Lower lobe of right lung (tissue), 2 donors: ENCODE results near the gene MESP1. TPM values are rescaled to one million over a fixed set of nuclear protein-coding genes. Genes with fewer than 3 reads are reported as not detected.
"Not testable (repeated sequence)": the region's sequence is repeated elsewhere in the genome, so short reads cannot be mapped to it uniquely, and the experiment has no call there.

ENCODE experiments used
- ATAC-seq, 2 donors: fragments of 200-7000 bp; cut with Tn5 transposase; one replicate each; pipeline ENCODE4 v1.9.1; 2020 to 2022; ENCODE audit warnings: mild to moderate bottlenecking in 2 of 2, moderate library complexity in 2 of 2
- DNase-seq: peaks from one replicate; pipeline ENCODE4 v3.0.0-alpha.2; 2020
- H3K27ac ChIP-seq: fragments of 200-600 bp; one replicate; pipeline ENCODE4 v1.8.0; 2022
- H3K27me3 ChIP-seq: fragments of 200-600 bp; one replicate; pipeline ENCODE4 v1.8.0; 2022; ENCODE audit warnings: low read depth
- H3K36me3 ChIP-seq: fragments of 200-600 bp; one replicate; pipeline ENCODE4 v1.8.0; 2022; ENCODE audit warnings: mild to moderate bottlenecking
- H3K4me1 ChIP-seq: fragments of 200-600 bp; one replicate; pipeline ENCODE4 v1.8.0; 2022
- H3K4me3 ChIP-seq: fragments of 200-600 bp; one replicate; pipeline ENCODE4 v1.8.0; 2022; ENCODE audit warnings: mild to moderate bottlenecking
- H3K9me3 ChIP-seq: fragments of 200-600 bp; one replicate; pipeline ENCODE4 v1.8.0; 2022
- intact Hi-C: fragments of 100-400 bp; cut with DNase I; formaldehyde crosslinking; loops from one replicate; pipeline ENCODE4 v1.11.0; 2022
- total RNA-seq: library from RNA; stranded (reverse); fragmentation: NEBNext Ultra II Directional; extraction: Animal tissue kit (Norgen Biotek cat#: 25700); gene quantifications from one replicate; pipeline ENCODE4 v1.2.1, GENCODE V29; 2021
- TF ChIP-seq, protein P1 (sequence below): fragments of 200-600 bp; IDR thresholded peaks from one replicate; pipeline ENCODE4 v1.8.0; 2022; ENCODE audit warnings: antibody characterized with exemption, mild to moderate bottlenecking
- donor health status: DM: no; HTN: yes; CAD: no; lungs with severe emphysema.

The MESP1 gene
- total RNA-seq, 1 donor from 2014 or later, result 0.53 TPM

DNA sequence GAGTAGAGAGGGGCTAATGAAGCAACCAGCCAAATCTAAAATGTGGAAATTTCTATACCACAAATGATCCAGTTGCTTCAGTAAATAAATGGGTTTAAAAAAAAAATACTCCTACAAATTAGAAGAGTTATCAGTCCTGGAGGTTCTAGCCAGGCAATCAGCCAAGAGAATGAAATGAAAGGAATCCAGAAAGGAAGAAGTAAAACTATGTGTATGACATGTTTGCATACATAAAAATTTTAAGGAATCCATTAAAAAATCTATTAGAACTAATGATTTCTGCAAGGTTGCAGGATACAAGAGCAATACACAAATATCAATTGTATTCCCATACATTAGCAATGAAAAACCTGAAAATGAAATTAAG lies 34.7 kb upstream of the MESP1 start:
- intact Hi-C loops, result no loop called here
- ATAC-seq (no peak), DNase-seq (no peak)
- Histone ChIP-seq H3K27ac (no peak overlapping the region), H3K4me1 (peaks cover 9% of the 10 kb centered on the region), H3K36me3 (peaks cover 2% of the 10 kb centered on the region), H3K9me3 (no peaks in the 10 kb centered on the region), H3K27me3 (no peaks in the 10 kb centered on the region), H3K4me3 (no peak overlapping the region)
- TF ChIP-seq, protein P1, sequence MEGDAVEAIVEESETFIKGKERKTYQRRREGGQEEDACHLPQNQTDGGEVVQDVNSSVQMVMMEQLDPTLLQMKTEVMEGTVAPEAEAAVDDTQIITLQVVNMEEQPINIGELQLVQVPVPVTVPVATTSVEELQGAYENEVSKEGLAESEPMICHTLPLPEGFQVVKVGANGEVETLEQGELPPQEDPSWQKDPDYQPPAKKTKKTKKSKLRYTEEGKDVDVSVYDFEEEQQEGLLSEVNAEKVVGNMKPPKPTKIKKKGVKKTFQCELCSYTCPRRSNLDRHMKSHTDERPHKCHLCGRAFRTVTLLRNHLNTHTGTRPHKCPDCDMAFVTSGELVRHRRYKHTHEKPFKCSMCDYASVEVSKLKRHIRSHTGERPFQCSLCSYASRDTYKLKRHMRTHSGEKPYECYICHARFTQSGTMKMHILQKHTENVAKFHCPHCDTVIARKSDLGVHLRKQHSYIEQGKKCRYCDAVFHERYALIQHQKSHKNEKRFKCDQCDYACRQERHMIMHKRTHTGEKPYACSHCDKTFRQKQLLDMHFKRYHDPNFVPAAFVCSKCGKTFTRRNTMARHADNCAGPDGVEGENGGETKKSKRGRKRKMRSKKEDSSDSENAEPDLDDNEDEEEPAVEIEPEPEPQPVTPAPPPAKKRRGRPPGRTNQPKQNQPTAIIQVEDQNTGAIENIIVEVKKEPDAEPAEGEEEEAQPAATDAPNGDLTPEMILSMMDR, result no peak

DNA sequence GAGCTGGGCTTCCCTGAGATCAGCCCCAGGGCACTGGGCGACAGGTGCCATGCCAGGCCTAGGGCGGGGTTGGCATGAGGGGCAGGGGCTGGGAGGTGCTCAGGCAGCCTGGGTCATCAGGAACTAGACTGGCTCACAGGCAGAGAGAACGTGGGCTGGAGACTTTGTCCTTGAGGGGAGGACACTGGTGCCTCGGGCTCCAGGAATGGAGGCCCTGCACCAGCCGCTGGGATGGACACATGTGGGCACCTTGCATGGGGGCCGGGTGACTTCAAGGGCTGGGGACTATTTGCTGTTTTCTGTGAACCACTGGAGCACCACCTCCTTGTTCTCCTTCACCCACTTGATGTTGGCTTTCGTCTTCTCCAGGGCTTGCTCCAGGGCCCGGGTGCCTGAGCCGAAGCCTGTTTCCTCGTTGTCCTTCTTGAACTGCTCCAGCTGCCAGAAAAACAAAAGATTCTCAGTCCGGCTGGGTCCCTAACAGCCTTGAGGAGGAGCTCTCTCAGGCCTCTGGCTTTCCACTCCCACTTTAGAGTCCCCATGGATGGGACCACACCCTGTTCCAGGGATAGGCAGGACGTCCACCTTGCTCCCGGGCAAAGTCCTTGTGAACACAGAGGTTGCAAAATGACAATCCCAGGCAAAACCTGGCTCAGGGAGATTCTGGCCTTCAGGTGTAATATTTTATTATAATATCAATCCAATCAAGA lies 34.2 kb upstream of the MESP1 start:
- Histone ChIP-seq H3K27me3 (no peaks in the 10 kb centered on the region), H3K9me3 (no peaks in the 10 kb centered on the region), H3K4me3 (no peak overlapping the region), H3K27ac (no peak overlapping the region), H3K36me3 (no peaks in the 10 kb centered on the region), H3K4me1 (peaks cover 9% of the 10 kb centered on the region)
- DNase-seq, result no peak
- TF ChIP-seq, protein P1, result no peak
- ATAC-seq, result peak; percentile 27 to 43
- intact Hi-C loops, result no loop called here

DNA sequence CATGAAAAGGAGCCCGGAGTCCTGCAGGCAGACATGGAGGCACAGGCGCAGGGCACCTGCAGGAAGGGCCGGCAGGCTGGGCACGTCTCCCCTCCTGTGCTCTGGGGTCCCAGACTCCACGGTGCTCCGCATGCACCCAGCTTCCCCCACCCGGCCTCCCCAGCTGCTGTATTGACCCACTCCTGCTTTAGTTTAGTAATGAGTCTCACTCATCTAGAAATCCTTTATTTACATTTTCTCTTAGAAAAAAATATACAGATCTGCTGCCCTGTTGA lies 33.6 kb upstream of the MESP1 start:
- DNase-seq (no peak), ATAC-seq (no peak)
- Histone ChIP-seq H3K27me3 (no peaks in the 10 kb centered on the region), H3K36me3 (no peaks in the 10 kb centered on the region), H3K4me1 (peaks cover 9% of the 10 kb centered on the region), H3K9me3 (no peaks in the 10 kb centered on the region), H3K27ac (no peak overlapping the region), H3K4me3 (no peak overlapping the region)
- TF ChIP-seq, protein P1, result no peak
- intact Hi-C loops, result no loop called here

DNA sequence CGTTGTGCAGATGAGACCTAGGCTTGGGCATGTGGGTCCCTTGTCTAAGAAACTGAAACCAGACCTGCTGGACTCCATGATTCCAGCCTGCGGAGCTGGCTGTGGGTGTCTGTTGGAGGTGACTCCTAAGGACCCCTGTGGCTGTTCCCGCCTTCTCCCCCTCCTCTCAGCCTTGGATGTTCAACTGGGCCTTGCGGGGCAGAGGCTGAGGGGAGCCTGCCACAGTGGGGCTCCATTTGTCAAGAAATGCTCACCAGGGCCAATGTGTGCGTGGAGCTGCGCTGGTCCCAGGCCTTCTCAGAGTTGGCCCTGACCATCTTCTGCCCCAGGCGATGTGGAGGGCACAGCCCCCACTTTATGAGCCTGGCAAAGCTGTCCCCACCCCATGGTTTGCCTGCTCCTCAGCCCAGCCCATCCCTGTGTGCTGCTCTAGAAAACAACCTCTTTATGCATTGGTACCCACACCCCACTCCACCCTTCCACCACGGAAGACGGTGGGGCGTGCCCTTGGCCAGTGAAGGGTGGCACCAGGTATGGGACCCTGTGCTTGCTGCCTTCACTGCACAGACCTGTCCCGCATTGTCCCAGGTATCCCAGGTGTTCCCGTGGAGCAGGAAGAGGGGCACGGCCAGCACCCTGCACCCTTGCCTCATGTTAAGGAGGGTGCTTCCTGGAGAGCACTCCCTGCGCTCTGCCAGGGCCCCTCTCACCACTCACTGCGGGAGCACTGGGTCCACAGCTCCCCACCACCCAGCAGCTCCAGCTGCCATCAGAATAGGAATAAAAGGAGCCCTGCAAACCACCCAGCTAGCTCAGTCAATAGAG lies 33.0 kb upstream of the MESP1 start:
- ATAC-seq (peak in 1 of 2 donors; percentile 11), DNase-seq (no peak)
- Histone ChIP-seq H3K27me3 (no peaks in the 10 kb centered on the region), H3K4me3 (no peak overlapping the region), H3K9me3 (no peaks in the 10 kb centered on the region), H3K36me3 (no peaks in the 10 kb centered on the region), H3K27ac (no peak overlapping the region), H3K4me1 (peaks cover 9% of the 10 kb centered on the region)
- TF ChIP-seq, protein P1, result no peak
- intact Hi-C loops, result no loop called here

DNA sequence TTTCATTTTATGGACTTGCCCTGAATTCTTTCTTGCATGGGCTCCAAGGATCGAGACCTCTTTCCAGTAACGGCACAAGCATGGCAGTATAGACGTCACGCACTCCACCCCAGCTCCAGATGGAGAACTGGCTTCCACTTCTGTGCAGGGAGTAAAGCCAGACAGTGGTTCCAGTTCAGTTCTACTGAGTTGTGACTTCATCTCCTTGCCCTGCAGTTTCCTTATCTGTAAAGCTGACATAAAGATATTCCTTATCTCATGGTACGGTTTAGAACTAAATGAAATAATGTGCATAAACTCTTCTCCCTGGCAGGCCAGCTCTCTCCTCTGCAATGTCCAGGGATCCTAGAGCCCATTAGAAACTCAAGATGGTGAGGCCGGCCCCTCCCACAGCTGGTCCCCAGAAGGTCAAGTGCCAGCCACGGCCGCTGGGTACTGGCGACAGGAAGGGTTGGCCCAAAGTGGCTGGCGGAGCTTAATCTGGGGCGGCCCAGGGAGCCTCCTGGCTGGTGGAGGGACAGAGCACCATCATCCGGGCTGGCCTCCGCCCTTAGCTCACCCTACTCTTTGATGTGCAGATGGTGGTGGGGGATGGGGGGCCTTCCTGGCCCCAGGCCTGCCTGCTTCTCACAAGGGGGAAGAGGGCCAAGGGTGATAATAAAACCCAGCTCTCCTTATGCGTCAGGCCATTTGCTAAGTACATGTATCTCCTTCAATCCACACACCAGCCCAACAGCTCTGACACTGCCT lies 32.2 kb upstream of the MESP1 start:
- TF ChIP-seq, protein P1, result no peak
- Histone ChIP-seq H3K4me3 (no peak overlapping the region), H3K27me3 (no peaks in the 10 kb centered on the region), H3K27ac (no peak overlapping the region), H3K9me3 (no peaks in the 10 kb centered on the region), H3K4me1 (peaks cover 9% of the 10 kb centered on the region), H3K36me3 (no peaks in the 10 kb centered on the region)
- ATAC-seq, result peak; percentile 22 to 25
- intact Hi-C loops, result no loop called here
- no peak for DNase-seq

DNA sequence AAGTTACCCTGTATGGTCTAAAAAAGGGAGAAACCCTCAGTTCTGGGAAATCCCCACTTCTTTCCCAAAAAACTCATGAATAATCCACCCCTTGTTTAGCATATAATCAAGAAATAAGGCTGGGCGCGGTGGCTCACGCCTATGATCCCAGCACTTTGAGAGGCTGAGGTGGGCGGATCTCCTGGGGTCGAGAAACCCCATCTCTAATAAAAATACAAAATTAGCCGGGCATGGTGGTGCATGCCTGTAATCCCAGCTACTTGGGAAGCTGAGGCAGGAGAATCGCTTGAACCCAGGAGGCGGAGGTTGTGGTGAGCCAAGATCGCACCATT lies 31.5 kb upstream of the MESP1 start:
- H3K4me3 ChIP-seq, H3K36me3 ChIP-seq, intact Hi-C loops, H3K27me3 ChIP-seq, H3K27ac ChIP-seq, DNase-seq, ATAC-seq, H3K4me1 ChIP-seq, H3K9me3 ChIP-seq: not testable (repeated sequence)
